ENCODE results near the gene DNASE1L3.

Gene DNASE1L3

DNA sequence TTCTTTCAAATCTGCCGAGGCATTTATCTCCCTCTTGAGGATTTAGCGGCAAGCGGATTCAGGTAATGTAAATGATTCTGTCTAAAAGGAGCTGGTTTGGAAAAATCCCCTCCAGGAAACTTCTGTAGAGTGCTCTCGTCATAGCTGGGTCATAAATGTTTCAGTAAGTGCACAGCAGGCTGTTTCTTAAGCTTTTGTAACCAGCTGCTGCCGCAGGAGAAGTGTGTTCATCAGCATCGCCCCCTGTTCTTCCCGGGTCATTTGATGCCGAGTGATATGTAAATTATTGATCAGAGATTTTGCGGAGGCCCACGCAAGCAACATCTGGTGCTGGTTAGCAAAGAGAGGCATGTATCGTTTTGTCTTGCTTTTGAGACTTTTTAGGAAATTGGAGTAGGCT, 53.1 kb downstream of the DNASE1L3 start:
- DNase-seq = no peak

DNA sequence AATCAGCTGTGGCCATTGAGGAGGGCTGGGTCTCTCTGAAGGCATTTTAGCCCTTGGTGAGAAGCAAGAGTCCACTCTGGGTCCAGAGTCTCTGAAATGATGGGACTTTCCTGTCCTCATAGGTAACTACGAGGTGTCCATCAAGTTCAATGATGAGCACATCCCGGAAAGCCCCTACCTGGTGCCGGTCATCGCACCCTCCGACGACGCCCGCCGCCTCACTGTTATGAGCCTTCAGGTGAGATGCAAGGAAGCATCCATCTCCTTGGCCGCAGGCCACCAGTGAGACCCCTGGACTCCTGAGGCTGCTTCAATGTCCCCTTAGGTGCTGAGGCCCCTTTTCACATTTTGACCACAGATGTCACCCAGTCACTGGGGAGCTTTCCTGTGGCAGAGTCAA, 54.9 kb downstream of the DNASE1L3 start:
- no peak for DNase-seq

DNA sequence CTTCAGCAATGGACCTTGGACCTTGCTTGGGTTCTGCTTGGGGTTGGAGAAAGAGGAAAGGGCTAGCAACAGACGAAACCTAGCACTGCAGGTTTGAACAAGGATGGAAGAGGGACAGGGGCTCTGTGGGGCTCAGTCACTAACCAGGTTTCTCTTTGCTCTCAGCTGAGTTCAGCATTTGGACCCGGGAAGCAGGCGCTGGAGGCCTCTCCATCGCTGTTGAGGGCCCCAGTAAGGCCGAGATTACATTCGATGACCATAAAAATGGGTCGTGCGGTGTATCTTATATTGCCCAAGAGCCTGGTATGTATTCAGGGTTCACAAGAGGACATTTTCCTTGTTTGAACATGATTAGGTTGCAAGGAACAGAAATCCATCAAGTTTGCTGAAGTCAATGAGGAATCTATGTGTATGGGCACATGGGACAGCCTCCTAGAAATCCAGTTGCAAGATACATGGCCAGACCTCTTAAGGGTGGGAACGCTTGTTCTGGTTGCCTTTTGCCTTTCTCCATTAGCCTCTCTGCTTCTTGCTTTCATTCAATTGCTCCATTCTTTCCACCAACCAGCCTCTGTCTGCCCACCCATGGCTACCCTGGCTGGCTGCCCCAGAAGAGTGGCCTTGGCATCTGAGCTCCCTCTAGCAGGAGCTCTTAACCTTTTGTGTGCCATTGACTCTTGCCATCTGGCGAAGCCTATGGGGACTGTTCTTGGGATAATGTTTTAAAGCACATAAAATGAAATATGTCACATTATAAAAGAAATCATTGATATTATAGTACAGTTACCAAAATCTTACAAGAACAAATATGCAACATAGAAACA, 55.9 kb downstream of the DNASE1L3 start:
- no peak for DNase-seq

DNA sequence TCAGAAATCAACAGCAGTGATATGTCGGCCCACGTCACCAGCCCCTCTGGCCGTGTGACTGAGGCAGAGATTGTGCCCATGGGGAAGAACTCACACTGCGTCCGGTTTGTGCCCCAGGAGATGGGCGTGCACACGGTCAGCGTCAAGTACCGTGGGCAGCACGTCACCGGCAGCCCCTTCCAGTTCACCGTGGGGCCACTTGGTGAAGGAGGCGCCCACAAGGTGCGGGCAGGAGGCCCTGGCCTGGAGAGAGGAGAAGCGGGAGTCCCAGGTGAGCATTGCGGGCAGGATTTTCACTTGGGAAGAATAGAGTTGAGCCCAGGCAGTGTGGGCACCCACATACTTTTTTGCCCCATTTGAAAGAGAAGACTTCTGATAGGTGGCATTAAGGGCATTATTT, 57.4 kb downstream of the DNASE1L3 start:
- no peak for DNase-seq

DNA sequence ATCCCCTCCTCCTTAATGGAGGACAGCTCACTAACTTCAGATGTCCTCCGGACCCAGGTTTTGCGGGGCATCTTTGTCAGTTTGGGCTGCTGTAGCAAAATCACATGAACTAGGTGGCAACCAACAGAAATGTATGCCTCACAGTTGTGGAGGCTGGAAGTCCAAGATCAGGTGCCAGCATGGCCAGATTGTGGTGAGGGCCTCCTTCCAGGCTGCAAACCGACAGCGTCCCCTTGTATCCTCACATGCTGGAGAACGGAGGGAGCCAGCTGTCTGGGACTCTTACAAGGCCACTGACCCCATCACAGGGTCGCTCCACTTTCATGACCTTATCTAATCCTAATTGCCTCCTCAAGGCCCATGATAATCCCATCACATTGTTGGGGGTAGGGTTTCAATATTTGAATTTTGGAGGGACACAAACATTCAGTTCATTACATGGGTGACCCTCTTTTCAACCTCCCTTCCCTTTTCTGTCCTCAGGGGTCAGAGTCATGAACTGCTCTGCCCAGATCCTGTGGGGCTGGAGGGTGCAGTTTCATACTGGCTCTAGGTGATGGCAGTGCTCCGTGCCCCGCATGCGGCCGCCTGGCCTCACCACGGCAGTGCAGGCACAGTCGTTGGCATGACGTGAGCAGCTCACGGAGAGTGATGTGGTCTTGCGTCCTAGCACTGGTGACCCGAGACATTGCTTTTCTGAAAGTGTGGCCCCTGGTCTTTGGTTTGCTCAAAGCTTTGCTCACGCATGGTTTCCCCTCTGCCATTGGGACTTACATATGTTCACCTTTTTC, 58.4 kb downstream of the DNASE1L3 start:
- DNase-seq = no peak

DNA sequence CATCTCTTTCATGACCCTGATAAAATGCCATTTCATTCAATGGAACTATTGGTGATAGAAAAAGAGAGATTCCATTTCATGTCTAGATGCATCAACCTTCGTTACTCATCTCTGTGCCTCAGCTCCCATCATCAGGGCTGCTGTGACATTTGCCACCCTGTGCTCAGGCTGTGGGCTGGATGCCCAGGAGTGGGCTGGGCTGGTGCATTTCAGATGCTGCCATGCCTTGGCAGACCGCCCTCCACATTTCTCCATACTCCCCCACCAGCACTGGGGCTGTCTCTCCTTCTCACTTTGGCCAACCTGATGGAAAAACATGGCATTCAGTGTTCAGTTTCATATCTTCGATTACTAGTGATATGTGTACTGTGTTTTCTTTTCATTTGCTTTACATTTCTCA, 59.1 kb downstream of the DNASE1L3 start:
- peak; percentile 14 for DNase-seq

DNA sequence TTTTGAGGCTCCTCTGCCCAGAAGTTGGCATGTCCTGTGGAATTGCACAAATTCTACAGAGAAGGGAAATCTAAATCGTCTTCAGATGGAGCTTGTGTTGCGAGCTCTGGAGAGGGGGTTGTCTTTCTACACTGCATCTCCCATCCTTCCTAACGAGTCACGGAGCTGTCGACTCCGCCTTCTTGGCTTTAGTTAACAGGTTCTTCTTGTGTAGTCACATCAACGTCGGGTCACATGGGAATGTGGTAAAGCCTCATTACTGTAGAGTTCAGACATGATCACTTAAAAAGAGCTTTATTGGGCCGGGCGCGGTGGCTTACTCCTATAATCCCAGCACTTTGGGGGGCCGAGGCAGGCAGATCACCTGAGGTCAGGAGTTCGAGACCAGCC, 60.0 kb downstream of the DNASE1L3 start:
- no peak for DNase-seq

DNA sequence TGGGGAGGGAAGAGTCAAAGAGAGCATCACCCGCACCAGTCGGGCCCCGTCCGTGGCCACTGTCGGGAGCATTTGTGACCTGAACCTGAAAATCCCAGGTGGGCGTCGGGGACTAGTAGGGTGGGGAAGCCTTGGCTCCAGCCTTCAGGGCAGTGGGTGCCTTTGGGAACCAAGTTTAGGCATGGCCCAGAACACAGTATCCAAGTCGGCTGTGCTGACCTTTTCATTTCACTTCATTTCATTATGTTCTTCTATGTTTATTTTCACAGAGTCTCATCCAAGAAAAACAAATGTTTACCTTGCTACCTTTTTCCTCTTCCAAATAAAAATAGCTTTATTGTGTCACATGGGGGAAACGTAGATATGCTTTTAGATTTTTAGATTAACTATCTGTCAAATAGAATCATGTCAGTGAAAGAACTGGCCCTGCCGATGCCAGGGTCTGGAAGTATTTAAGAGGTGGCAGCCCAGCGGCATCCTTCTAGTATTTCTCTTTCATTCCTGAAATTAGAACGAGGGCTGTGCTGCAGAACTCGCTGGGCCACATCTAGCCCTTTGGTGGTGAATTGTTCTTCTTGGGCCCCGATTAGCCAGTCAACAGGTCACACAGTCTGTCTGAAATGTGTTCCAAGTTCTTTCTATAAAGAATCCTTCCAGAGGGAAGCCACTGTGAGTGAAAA, 60.5 kb downstream of the DNASE1L3 start:
- no peak for DNase-seq

DNA sequence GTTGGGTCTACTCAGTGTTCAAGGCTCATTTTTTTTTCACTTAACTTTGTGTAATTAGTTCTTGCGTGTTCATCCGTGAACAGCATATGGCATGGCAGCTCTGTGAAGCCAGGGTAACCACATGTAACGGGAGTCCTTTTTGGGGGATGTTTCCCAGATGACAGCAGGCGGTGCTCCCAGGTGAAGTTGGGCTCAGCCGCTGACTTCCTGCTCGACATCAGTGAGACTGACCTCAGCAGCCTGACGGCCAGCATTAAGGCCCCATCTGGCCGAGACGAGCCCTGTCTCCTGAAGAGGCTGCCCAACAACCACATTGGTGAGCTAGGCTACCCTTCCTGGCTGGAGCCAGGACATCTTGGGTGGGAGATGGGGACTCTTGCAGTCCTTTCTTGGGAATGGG, 62.7 kb downstream of the DNASE1L3 start:
- peak; percentile 52 for DNase-seq

DNA sequence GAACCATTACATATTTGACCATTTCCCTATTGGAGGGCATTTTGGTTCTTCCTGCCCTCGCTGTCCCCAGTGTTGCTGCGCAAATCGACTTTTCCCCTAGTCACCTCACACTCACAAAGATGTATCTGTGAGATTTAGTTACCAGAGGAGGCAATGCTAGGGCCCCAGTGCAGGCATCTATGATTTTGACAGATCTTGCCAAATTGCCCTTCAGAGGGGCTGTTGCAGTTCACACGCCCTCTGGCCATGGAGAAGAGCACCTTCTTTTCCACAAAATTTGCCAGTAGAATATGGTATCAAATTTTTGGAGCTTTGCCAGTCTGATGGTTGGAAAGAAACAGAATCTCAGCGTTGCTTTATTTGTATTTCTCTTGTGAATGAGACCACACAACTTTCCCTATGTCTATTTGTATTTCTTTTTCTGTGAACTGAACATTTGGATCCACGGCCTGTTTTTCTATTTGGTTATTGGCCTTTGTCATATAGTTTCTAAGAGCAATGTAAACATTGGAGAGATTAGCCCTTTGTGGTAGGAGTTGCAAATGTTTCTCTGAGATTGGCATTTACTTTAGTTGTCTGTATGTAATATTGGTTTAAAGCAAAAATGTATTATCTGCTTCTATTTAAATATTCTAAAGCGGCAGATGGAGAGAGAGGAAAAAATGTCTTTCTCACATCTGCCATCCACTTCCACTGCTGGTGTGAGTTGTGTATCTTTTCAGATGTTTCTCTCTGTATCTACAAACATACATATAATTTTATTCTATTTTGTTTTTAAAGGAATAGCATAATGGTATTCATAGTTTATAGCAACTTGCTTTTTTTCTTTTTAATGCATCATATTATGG, 66.1 kb downstream of the DNASE1L3 start:
- DNase-seq = peak; percentile 35

DNA sequence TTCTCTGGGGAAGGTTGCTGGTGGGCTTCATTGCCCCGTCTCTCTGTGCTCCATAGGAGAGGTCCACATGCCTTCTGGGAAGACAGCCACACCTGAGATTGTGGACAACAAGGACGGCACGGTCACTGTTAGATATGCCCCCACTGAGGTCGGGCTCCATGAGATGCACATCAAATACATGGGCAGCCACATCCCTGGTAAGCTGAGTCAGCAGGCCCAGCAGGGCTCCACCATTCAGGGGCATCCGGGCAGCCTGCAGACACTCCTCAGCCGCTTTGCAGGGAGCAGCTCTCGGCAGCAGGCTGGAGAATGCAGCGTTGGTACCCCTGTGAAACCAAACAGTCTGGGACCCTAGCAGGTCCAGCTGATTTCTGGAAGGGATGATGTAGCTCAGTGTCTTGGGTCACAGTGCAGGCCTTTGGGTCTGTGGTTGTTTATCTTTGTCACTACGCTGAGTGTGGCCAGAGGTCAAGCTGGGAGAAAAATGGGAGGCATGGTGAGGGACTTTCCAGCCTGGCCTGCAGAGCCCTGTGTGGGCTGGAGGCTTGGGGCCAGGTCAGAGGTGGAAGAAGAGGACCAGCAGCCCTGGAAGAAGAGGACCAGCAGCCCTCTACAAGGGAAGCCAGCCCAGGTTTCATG, 67.2 kb downstream of the DNASE1L3 start:
- no peak for DNase-seq

Data from NCI-H1694 treated with DMSO at 0.1 percent for 48 hours (cell line).